ENCODE measurements around the gene TOP3B.

TOP3B gene

DNA sequence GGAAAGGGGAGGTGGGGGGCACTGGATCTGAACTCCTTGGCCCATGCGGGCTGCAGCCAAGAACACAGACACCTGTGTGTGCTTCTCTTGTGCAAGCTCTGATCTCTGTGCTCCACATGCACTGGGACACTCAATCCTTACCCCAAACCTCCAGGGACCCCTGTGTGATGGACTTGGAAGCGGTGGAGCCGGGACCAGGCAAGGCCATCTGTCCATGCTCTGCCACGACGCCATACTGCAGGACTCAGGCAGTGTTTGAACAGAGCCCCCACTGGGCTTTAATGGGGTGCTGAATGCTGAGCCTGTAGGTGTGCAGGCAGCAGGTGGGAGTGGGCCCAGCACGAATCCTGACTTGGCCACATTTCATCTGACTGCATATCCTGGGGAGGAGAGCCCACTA lies 53.3 kb downstream of the TOP3B start:
- DNase-seq (ENCODE audit: low spot score) = no peak
- Histone ChIP-seq H3K27ac (no peak overlapping the region), H3K4me3 (no peak overlapping the region)
- TF ChIP-seq, protein P1, sequence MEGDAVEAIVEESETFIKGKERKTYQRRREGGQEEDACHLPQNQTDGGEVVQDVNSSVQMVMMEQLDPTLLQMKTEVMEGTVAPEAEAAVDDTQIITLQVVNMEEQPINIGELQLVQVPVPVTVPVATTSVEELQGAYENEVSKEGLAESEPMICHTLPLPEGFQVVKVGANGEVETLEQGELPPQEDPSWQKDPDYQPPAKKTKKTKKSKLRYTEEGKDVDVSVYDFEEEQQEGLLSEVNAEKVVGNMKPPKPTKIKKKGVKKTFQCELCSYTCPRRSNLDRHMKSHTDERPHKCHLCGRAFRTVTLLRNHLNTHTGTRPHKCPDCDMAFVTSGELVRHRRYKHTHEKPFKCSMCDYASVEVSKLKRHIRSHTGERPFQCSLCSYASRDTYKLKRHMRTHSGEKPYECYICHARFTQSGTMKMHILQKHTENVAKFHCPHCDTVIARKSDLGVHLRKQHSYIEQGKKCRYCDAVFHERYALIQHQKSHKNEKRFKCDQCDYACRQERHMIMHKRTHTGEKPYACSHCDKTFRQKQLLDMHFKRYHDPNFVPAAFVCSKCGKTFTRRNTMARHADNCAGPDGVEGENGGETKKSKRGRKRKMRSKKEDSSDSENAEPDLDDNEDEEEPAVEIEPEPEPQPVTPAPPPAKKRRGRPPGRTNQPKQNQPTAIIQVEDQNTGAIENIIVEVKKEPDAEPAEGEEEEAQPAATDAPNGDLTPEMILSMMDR (IDR thresholded peaks at IDR 0.05) = no peak

DNA sequence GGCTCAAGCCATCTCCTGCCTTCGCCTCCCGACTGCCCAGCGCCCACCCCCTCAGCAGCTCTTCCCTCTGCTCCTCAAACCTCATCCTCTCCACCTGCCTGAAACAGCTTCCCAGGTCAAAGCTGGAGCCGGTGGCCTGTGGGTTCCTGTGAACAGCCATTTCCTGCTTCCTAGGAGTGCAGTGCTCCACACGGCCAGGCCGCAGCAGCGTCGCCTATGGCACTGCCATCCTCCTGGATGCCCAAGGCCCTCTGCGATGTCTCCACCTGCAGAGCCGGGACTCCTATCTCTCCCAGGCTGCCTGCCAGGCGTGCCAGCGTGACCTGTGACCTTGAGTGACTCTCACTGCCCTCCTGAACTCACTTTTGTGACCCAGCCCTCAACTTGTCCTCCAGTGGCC lies 54.5 kb downstream of the TOP3B start:
- H3K4me3 ChIP-seq = no peak overlapping the region
- TF ChIP-seq, protein P1 (IDR thresholded peaks at IDR 0.05) = no peak
- DNase-seq (ENCODE audit: low spot score) = no peak
- H3K27ac ChIP-seq = no peak overlapping the region

DNA sequence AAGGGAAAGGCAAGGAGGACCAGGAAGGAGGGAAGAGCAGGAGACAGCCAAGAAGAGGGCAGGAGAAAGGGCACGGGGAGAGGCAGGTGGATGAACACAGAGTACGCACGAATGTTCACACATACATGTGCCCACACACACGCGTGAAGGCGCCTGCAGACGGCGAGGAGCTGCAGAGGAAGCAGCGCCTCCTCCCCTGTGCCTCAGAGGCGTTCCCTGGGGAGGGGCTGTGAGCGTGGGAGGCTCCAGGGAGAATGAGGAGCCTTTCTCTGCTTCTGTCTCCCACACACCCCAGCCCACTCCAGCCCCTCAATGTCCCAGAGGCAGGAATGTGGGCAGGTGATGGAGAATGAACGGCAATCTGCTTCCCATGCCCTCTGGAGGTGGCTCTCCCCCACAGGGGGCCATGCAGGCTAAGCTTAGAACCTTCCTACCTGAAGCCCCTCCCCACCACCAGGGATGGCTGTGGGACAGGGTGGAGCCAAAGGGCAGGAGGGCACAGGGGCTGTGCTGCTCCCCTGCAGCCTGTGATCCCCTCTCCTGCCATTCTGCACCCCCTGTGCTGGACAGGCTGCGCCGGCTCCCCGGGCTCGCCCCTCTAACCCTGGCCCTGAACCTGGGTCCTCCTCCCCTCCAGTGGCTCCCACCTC lies 55.3 kb downstream of the TOP3B start:
- TF ChIP-seq, protein P1 (IDR thresholded peaks at IDR 0.05) = no peak
- Histone ChIP-seq H3K27ac (no peak overlapping the region), H3K4me3 (no peak overlapping the region)
- no peak for DNase-seq (ENCODE audit: low spot score)

DNA sequence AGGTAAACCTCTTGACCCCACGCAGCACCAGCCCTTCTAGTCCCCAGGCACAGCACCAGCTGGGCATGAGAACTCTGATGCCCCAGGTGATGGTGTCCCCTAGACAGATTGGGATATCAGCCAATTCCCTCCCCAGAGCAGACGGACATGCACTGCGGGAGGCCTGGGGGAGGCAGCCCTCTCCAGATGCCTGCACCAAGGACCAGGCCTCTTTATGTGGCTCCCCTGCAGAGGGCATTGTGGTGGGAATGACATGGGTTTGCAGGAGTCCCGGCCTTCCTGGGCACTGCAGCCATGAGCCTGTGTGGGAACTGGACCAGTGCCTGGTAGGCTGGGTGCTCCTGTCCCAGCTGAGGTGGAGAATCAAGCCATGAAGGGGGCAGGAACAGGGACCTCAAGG lies 55.9 kb downstream of the TOP3B start:
- no peak overlapping the region for H3K4me3 ChIP-seq
- no peak overlapping the region for H3K27ac ChIP-seq
- TF ChIP-seq, protein P1 (IDR thresholded peaks at IDR 0.05) = no peak
- DNase-seq (ENCODE audit: low spot score) = no peak

GRCh38 chr22:21923163-21923561 lies 59.4 kb downstream of the TOP3B start:
- DNase-seq (ENCODE audit: low spot score) = no peak
- no peak overlapping the region for H3K27ac ChIP-seq
- no peak overlapping the region for H3K4me3 ChIP-seq
- TF ChIP-seq, protein P1 (IDR thresholded peaks at IDR 0.05) = no peak

- Histone ChIP-seq H3K4me3 (no peak overlapping the region), H3K27ac (no peak overlapping the region)
- no peak for DNase-seq (ENCODE audit: low spot score)
- TF ChIP-seq, protein P1 (IDR thresholded peaks at IDR 0.05) = no peak
These were observed 60.0 kb downstream of the TOP3B start for GRCh38 chr22:21922370-21923162.

GRCh38 chr22:21921729-21922128 lies 60.9 kb downstream of the TOP3B start:
- DNase-seq (ENCODE audit: low spot score) = no peak
- no peak overlapping the region for H3K27ac ChIP-seq
- TF ChIP-seq, protein P1 (IDR thresholded peaks at IDR 0.05) = no peak
- no peak overlapping the region for H3K4me3 ChIP-seq
